Kidney glomerular epithelial cell (primary cell): ENCODE measurements around the gene SLC47A1.
"Not testable (repeated sequence)": the region's sequence is repeated elsewhere in the genome, so short reads cannot be mapped to it uniquely, and the experiment has no call there.

Experiments used
- DNase-seq: peaks from one replicate; lab custom pipeline; 2025; lab: John Stamatoyannopoulos, UW

Gene SLC47A1

GRCh38 chr17:19533718-19534561, at the start of gene SLC47A1:
Gene SLC47A1 (plus strand): TSS chr17:19533854. CDS start chr17:19533940, 86 bp downstream.
- no peak for DNase-seq

DNA sequence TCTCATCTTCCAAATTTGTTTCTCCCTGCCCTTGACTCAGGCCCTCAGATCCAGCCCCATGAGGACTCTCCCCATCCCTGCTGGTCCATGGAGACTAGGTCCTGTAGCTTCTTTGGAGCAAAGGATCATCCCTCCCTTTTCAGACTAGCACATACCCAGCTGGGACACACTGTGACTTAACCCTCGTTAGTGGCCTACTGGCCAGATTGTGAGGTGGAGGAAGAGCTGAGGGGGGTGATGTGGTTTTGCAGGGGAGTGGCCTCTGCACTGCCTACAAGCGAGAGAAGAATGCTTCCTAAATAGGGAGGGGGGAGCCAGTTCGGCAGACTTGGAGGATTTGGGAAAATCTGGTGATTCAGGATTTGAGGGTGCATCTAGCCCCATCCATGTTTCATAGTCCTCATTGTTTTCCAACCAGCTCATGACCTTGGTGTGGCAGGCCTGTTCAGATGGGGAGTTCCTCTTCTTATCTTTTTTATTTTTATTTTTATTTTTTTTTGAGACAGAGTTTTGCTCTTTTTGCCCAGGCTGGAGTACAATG, 47.8 kb upstream of the SLC47A1 start:
- DNase-seq = no peak

DNA sequence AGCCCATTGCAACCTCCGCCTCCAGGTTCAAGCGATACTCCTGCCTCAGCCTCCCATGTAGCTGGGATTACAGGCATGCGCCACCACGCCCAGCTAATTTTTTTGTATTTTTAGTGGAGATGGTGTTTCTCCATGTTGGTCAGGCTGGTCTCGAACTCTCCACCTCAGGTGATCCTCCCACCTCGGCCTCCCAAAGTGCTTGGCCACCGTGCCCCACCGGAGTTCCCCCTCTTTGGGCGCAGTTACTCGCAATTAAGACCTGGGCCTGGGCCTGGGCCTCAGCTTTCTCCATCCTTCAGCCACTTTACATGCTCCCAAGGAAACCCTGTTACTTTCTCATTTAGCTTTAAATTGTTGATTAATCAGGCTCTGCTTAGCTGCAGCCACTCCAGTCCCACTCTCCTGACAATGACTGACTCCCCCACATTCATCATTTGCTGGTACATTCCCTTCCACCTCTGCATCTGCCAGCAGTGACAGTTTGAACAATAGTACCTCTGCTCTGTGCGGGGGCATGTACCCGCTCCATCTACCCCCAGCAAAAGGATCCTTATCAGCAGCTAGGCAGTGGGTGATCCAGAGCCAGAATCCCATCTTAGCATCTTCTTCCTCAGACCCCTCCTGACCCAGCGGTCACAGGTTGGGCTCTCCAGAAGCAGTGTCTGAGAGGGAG, 47.2 kb upstream of the SLC47A1 start:
- no peak for DNase-seq

- no peak for DNase-seq
Measured at GRCh38 chr17:19487024-19487600, 46.5 kb upstream of the SLC47A1 start.

GRCh38 chr17:19492141-19492540, 41.5 kb upstream of the SLC47A1 start:
- no peak for DNase-seq

GRCh38 chr17:19494961-19495806, 38.5 kb upstream of the SLC47A1 start:
- DNase-seq = no peak

DNA sequence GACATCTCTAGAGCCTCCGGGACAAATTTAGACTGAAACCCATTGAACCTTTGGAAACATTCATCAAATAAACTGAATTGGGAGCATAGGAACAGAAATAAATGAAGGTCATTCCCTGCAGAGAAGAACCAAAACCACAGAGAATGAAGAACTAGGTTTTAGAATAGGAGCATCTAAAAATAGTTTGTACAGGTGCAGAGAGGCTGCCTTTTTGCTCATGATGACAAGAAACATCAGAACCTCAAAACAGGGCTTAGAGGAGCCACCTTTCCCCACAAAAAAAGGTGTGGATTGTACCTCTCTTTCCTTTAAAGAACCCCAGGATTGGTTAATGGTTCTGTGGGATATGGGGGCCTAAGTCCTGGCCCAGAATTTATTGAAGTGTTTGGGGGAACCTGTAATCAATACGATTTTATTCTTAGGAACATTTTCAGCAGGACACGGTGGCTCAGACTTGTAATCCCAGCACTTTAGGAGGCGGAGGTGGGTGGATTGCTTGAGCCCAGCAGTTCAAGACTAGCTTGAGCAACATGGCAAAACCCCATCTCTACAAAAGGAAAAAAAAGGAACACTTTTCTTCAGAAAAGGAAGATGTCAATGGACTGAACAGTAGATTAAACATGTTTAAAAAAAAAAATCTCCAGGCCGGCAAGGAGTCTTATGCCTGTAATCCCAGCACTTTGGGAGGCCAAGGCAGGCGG, 37.7 kb upstream of the SLC47A1 start:
- no peak for DNase-seq

- DNase-seq = no peak
Measured at GRCh38 chr17:19497624-19498023, 36.0 kb upstream of the SLC47A1 start.

- no peak for DNase-seq
Measured at GRCh38 chr17:19501219-19501618, 32.4 kb upstream of the SLC47A1 start.

GRCh38 chr17:19502517-19502916, 31.1 kb upstream of the SLC47A1 start:
- no peak for DNase-seq

- DNase-seq = not testable (repeated sequence)
Measured at GRCh38 chr17:19505561-19505960, 28.1 kb upstream of the SLC47A1 start.

DNA sequence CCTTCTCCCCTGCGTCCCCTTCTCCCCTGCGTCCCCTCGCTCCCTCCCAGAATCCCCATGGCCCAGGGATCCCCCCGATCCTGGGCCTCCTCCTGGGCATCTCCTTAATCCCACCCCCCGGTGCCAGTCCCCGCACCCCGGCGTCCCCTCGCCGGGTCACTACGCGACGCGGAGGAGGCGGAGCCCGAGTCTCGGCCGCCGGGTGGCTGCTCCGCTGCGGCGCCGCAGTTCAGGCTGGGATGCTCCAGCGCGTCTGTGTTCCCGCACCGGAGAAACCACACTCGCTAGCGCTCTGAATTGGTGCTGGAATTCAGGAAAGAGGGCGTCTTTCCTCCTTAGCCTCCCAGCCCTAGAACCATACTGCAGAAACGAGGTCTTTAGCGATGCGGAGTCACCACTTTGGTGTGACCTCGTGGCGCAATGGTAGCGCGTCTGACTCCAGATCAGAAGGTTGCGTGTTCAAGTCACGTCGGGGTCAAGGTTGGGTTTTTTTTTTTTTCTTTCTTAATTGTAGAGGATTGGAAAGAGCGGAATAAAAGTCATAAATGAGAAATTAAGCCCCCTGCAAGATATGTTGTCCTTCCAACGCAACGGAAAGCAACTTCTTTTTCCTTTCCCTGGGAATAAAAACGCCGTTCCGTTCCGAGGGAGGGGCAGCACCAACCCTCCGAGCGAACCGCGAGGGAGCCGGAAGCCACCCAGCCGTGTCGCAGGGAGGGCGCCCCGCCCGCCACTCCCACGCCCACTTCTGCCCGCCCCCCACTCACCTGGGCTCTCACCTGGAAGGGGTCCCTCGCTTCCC, 25.7 kb upstream of the SLC47A1 start:
- DNase-seq = peak; percentile 81

DNA sequence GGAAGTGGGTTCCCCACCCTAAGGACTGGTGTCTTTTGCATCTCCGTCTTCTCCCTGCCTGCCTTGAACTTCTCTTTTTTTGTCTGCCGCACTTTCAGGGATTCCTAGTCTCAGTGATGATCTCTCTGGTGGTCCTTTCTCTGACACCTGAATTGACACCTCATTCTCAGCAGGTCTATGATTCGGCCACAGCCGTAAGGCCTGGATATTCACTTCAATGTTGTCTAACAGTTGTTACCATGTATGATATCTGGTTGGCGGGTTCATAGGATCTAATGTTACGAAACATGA, 25.1 kb upstream of the SLC47A1 start:
- DNase-seq = no peak

DNA sequence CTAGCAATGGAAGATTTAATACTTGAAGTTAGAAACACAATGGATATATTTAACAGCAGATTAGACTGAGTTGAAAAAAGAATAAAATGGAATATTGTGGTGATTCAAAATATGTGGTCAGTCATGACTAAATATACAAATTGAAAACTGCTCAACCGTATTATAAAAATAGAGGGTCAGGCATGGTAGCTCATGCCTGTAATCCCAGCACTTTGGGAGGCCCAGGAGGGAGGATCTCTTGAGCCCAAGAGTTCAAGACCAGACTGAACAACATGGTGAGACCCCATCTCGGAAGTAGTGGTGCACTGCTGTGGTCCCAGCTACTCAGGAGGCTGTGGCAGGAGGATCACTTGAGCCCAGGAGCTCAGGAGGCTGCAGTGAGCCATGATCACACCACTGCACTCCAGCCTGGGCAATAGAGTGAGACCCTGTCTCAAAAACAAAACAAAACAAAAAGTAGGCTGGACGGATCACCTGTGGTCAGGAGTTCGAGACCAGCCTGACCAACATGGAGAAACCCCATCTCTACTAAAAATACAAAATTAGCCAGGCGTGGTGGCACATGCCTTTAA, 24.3 kb upstream of the SLC47A1 start:
- peak; percentile 2 for DNase-seq

- DNase-seq = no peak
Measured at GRCh38 chr17:19510903-19511302, 22.8 kb upstream of the SLC47A1 start.

DNA sequence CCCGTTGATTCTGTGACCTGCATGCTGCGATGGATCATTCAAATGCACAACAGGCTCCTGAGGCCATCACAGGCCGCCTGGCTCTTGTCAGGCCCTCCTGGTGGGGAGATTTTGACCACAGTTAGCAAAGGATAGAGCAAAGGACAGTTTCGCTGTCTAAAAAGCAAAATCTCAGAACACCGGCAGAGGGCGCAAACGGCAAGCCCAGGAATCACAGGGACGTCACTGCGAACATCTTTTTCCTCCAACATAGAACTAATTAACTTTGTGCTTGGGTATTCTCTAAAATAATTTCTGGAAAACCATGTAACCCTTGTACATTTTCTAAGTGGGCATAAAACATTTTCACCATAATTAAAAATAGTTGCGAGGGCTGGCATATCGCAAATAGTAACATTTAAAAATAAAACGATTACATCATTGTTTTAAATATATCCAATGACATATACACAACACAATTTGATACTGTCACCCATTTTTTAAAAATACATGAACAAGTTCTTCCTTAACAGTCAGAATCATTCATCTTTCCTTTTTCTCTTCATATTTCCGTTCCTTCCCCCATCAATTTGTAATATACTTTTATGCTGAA, 19.7 kb upstream of the SLC47A1 start:
- peak; percentile 65 for DNase-seq

DNA sequence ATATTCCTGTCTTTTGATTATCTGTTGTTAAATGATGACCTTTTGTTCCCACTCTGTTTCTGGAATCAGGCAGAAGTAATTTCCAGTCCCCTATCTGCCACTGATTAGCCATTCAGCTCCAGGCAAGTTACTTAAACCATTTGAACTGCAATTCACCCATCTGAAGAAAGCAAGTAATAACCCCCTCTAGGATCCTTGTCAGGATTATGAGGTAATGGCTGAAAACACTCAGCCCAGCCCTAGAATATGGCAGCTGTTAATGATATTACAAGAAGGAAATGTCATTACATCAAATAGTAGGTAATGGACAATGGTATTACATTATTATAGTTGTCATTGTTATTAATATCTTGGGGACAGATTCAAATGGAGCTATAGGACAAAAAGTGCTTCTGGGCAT, 16.0 kb upstream of the SLC47A1 start:
- no peak for DNase-seq

DNA sequence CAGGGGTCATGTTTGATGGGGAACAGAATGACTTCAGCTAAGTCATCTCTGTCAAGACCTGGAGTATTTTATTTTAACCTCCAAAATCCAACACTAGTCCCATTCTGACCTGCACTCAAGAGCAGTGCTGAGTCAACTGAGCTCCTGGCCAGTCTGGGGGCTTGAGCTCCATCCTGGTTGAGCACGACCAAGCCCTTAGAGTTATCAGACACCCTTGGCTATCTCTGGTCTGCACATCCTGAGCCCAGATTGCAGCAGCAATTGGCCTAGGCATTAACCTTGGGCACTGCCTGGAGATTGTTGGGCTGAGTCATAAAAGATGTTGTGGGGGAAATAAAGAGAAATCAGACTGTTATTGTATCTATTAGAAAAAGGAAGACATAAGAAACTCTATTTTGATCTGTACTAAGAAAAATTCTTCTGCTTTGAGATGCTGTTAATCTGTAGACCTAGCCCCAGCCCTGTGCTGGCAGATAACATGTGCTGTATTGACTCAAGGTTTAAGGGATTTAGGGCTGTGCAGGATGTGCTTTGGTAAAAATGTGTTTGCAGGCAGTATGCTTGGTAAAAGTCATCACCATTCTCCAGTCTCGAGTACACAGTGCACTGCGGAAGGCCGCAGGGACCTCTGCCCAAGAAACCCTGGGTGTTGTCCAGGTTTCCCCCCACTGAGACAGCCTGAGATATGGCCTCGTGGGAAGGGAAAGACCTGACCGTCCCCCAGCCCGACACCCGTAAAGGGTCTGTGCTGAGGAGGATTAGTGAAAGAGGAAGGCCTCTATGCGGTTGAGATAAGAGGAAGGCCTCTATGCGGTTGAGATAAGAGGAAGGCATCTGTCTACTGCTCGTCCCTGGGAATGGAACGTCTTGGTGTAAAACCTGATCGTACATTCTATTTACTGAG, 14.0 kb upstream of the SLC47A1 start:
- DNase-seq = not testable (repeated sequence)

DNA sequence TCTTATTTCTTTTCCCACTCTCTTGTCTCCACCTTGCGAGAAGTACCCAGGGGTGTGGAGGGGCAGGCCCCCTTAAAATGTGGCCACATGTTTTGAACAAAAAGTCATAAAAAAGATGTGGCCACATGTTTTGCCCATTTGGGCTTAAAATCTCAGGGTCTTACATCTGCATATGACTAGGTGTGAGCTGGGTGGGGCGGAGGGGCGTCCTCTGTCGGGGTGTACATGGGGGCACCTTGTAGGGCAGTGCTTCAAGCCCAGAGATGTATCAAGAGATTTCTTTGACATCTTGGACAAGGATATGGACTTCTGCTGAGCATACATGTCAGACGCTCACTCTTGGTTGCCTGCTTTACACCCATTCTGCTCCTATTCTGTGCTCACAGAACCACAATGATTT, 13.0 kb upstream of the SLC47A1 start:
- DNase-seq = no peak
